GM06990 (cell line): Measurements from ENCODE around the gene APRT.

ENCODE experiments used
- DNase-seq: peaks from one replicate; pipeline ENCODE4 v3.0.0-alpha.2; 2011; ENCODE audit not compliant: insufficient read length; ENCODE audit errors: extremely low read depth
- H3K27me3 ChIP-seq: replicated peaks from 2 replicates; pipeline ENCODE4 v1.6.0; 2011; ENCODE audit warnings: low read length; ENCODE audit not compliant: control insufficient read depth, insufficient read depth
- H3K36me3 ChIP-seq: 2 replicates; pipeline ENCODE4 v1.5.1; 2011; ENCODE audit warnings: low read length; ENCODE audit not compliant: control insufficient read depth, insufficient read depth
- H3K4me3 ChIP-seq: replicated peaks from 2 replicates; pipeline ENCODE4 v1.5.1; 2011; ENCODE audit warnings: low read depth, mild to moderate bottlenecking, control low read depth, low read length
- CTCF ChIP-seq: IDR thresholded peaks from 2 replicates; pipeline ENCODE4 v1.5.1; 2011; ENCODE audit warnings: low read length, control low read depth, mild to moderate bottlenecking, inconsistent platforms; ENCODE audit not compliant: insufficient read depth, poor library complexity, severe bottlenecking

The APRT gene

DNA sequence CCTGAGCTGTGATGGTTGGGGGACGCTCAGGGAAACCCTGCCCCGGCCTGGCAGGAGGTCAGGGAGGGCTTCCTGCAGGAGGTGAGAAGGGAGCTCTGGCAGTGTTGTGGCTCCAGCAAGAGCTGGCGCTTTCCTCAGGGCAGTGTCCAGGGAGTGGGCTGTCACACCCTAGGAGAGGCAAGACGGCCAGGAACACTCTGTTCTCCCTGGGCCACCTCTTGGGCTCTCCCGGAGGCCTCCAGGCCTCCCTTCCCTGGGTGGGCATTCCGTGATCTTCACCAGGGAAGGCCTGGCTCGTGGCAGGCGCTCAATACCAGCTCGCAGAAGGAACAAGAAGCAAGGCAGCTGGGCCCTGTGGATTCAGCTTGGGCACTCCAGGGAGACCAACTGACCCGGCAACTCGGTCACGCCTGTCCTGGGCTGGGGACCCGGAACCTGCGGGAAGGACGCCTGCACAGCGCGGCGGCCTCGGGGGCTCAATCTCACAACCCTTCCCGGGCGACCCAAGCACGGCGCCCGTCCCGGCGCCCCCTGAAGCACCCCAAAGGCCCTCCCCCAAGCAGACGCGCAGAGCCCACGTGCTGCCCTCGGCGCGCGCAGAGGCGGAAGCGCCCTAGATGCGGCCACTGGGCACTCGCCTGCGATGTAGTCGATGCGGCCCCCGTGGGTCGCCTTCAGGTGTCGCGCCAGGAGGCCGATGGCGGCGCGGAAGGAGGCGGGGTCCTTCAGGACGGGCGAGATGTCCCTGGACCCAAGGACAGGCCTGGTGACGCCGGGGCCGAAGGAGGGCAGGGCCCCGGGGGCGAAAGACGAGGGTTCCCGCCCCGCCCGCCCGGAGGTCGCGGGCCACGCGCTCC lies 588 bp downstream of the APRT start:
- TF ChIP-seq CTCF, result no peak
- DNase-seq, result peak; percentile 88
- peak overlapping the region; percentile 88 for H3K4me3 ChIP-seq

GRCh38 chr16:88810166-88810911 lies 1.4 kb downstream of the APRT start:
- H3K27me3 ChIP-seq, result no peaks in the 10 kb centered on the region
- H3K36me3 ChIP-seq, result peaks cover 37% of the 10 kb centered on the region
- DNase-seq, result peak; percentile 61
- peak overlapping the region; percentile 88 for H3K4me3 ChIP-seq
- TF ChIP-seq CTCF, result no peak

More for the DNA sequence above, 588 bp downstream of the APRT start:
- Histone ChIP-seq H3K27me3 (no peaks in the 10 kb centered on the region), H3K36me3 (peaks cover 31% of the 10 kb centered on the region)

GRCh38 chr16:88809676-88810165 lies 2.0 kb downstream of the APRT start:
- no peaks in the 10 kb centered on the region for H3K27me3 ChIP-seq
- peaks cover 38% of the 10 kb centered on the region for H3K36me3 ChIP-seq
- DNase-seq, result no peak
- peak overlapping the region; percentile 88 for H3K4me3 ChIP-seq
- TF ChIP-seq CTCF, result no peak

GRCh38 chr16:88809068-88809675 lies 2.6 kb downstream of the APRT start:
- no peak for TF ChIP-seq CTCF
- DNase-seq, result no peak
- Histone ChIP-seq H3K27me3 (no peaks in the 10 kb centered on the region), H3K4me3 (no peak overlapping the region), H3K36me3 (peaks cover 38% of the 10 kb centered on the region)

DNA sequence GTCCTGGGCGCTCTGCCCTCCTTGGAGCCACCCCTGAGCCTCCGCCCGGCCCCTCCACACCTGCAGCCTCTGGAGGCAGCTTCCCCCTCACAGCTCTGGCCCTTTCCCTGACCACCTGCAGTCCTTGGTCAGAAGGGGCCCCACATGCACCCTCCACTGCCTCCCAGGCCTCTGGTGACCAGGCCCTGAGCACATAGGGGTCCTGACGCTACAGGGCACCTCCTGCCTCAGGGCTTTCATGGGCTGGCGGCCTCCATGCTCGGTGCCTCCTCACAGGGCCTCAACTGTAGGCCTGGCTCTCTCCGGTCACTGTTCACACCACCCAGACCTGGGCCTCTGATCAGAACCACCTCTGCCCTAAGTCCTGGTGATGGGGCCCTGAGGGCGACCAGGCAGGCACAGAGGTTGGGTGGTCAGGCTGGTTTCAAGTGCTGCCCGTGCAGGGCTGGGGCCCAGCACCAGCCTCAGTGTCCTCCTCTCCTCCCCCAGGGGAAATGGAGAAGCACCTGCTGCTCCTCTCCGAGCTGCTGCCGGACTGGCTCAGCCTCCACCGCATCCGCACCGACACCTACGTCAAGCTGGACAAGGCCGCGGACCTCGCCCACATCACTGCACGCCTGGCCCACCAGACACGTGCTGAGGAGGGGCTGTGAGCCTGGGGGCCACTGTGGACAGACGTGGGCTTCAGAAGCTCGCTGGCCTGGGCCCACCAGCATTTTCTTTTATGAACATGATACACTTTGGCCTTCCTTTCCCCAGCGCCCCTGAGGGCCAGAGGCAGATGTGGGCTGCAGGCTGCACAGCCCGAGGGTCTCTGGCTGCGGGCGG lies 3.9 kb downstream of the APRT start:
- no peak for TF ChIP-seq CTCF
- DNase-seq, result no peak
- H3K27me3 ChIP-seq, result no peaks in the 10 kb centered on the region
- no peak overlapping the region for H3K4me3 ChIP-seq
- peaks cover 38% of the 10 kb centered on the region for H3K36me3 ChIP-seq
